K562 (cell line): ENCODE results near the gene KIF19.

Experiments used
- ETS1 ChIP-seq: conservative IDR thresholded peaks from 2 replicates; pipeline ENCODE4 v1.6.1; 2011; ENCODE audit warnings: low read depth, mild to moderate bottlenecking, low read length; ENCODE audit not compliant: control insufficient read depth
- FIP1L1 ChIP-seq: fragments of 200-400 bp; formaldehyde crosslinking; IDR thresholded peaks from 2 replicates; pipeline ENCODE4 v1.6.1; 2018; ENCODE audit warnings: mild to moderate bottlenecking, low read depth, low read length; ENCODE audit not compliant: poor library complexity, severe bottlenecking
- MAFK ChIP-seq: IDR thresholded peaks from 2 replicates; pipeline ENCODE4 v1.6.1; 2011; ENCODE audit warnings: low read length, improper control_type of control experiment
- MNT ChIP-seq, 2 experiments: fragments of 450-650 bp; conservative IDR thresholded peaks; 2 replicates each; pipeline ENCODE4 v1.6.1; 2017; ENCODE audit warnings: mild to moderate bottlenecking in 2 of 2, moderate library complexity in 2 of 2
- POLR2A ChIP-seq: fragments of 450-650 bp; conservative IDR thresholded peaks from 2 replicates; pipeline ENCODE4 v1.6.1; 2016
- SPI1 ChIP-seq: IDR thresholded peaks from 2 replicates; pipeline ENCODE4 v1.6.1; 2011; ENCODE audit warnings: low read depth, low read length, control low read depth, borderline replicate concordance
- TFE3 ChIP-seq: fragments of 450-650 bp; formaldehyde crosslinking; IDR thresholded peaks from 2 replicates; pipeline ENCODE4 v1.4.0; 2020; ENCODE audit warnings: mild to moderate bottlenecking, mixed read lengths
- WHSC1 ChIP-seq: IDR thresholded peaks from one replicate; pipeline ENCODE4 v1.6.1; 2012; ENCODE audit warnings: low read length, control low read depth, inconsistent platforms
- YY1 ChIP-seq, 3 experiments: IDR thresholded peaks; 2 replicates each; pipeline ENCODE4 v1.6.1; 2011; ENCODE audit warnings: low read length in 2 of 3, mild to moderate bottlenecking in 2 of 3, moderate library complexity in 2 of 3, borderline replicate concordance in 1 of 3, control low read depth in 1 of 3, low read depth in 1 of 3; ENCODE audit not compliant: insufficient read depth in 3 of 3, insufficient replicate concordance in 2 of 3, control insufficient read depth in 1 of 3, insufficient read length in 1 of 3; ENCODE audit errors: extremely low read depth in 1 of 3
- ZNF12 ChIP-seq: sonication (generic); formaldehyde crosslinking; IDR thresholded peaks from 2 replicates; pipeline ENCODE4 v1.4.0; 2020; ENCODE audit warnings: mild to moderate bottlenecking, missing genetic modification reagents
- ZNF133 ChIP-seq: fragments of 250-450 bp; sonication (Bioruptor Pico); IDR thresholded peaks from 2 replicates; pipeline ENCODE4 v1.4.0; 2020; ENCODE audit warnings: mild to moderate bottlenecking
- ZNF449 ChIP-seq: fragments of 250-450 bp; sonication (Bioruptor Pico); IDR thresholded peaks from 2 replicates; pipeline ENCODE4 v1.8.0; 2022; ENCODE audit warnings: moderate library complexity, mild to moderate bottlenecking, inconsistent platforms
- ZNF79 ChIP-seq: fragments of 250-450 bp; sonication (Bioruptor Pico); IDR thresholded peaks from 2 replicates; pipeline ENCODE4 v1.4.0; 2020; ENCODE audit warnings: low read depth, mild to moderate bottlenecking, moderate library complexity
- TF ChIP-seq, protein P1 (sequence below), 3 experiments: IDR thresholded peaks in 2 of 3; conservative IDR thresholded peaks in 1 of 3; 2 replicates each; pipeline ENCODE4 v1.5.1; 2011 to 2012; ENCODE audit warnings: low read length in 3 of 3, mild to moderate bottlenecking in 3 of 3, control low read depth in 2 of 3, improper control_type of control experiment in 1 of 3, inconsistent platforms in 1 of 3, low read depth in 1 of 3, mixed read lengths in 1 of 3, moderate library complexity in 1 of 3; ENCODE audit not compliant: insufficient read depth in 2 of 3

DNA sequence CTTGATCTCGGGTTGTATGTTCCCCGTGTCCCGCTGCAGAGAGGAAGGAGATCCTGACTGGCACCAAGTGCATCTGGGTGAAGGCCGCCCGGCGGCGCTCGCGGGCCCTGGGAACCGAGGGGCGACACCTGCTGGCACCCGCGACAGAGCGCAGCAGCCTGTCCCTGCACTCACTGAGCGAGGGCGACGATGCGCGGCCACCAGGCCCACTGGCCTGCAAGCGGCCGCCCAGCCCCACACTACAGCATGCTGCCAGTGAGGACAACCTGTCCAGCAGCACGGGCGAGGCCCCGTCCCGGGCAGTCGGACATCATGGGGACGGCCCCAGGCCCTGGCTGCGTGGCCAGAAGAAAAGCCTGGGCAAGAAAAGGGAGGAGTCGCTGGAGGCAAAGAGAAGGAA is 28.1 kb downstream of the KIF19 start:
- TF ChIP-seq, protein P1, sequence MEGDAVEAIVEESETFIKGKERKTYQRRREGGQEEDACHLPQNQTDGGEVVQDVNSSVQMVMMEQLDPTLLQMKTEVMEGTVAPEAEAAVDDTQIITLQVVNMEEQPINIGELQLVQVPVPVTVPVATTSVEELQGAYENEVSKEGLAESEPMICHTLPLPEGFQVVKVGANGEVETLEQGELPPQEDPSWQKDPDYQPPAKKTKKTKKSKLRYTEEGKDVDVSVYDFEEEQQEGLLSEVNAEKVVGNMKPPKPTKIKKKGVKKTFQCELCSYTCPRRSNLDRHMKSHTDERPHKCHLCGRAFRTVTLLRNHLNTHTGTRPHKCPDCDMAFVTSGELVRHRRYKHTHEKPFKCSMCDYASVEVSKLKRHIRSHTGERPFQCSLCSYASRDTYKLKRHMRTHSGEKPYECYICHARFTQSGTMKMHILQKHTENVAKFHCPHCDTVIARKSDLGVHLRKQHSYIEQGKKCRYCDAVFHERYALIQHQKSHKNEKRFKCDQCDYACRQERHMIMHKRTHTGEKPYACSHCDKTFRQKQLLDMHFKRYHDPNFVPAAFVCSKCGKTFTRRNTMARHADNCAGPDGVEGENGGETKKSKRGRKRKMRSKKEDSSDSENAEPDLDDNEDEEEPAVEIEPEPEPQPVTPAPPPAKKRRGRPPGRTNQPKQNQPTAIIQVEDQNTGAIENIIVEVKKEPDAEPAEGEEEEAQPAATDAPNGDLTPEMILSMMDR (IDR thresholded peaks at IDR 0.05 in 2 of 3, conservative IDR thresholded peaks at IDR 0.05 in 1 of 3; ENCODE audit: insufficient read depth in 2 of 3, low read depth in 1 of 3, low read length in 3 of 3): peak; percentile 97 to 100 (median 100)
- no peak for TF ChIP-seq WHSC1
- no peak for TF ChIP-seq MNT (conservative IDR thresholded peaks at IDR 0.05)
- no peak for TF ChIP-seq POLR2A
- TF ChIP-seq ZNF79 (CRISPR knock-in tag): no peak
- no peak for TF ChIP-seq MAFK
- TF ChIP-seq ZNF12 (CRISPR knock-in tag): no peak
- TF ChIP-seq YY1 (IDR thresholded peaks at IDR 0.05; ENCODE audit: borderline replicate concordance in 1 of 3, control insufficient read depth in 1 of 3, extremely low read depth in 1 of 3, insufficient read depth in 3 of 3, insufficient read length in 1 of 3, insufficient replicate concordance in 2 of 3, low read depth in 1 of 3, low read length in 2 of 3): peak in 1 of 3 experiments; percentile 57
- TF ChIP-seq ETS1: no peak
- TF ChIP-seq TFE3 (CRISPR knock-in tag): no peak
- no peak for TF ChIP-seq SPI1
- TF ChIP-seq ZNF133 (CRISPR knock-in tag): no peak
- no peak for TF ChIP-seq ZNF449 (CRISPR knock-in tag)
- TF ChIP-seq FIP1L1: no peak
